Stomach (tissue), 9 donors: Measurements from ENCODE around the gene CACNA2D2. TPM values are rescaled to one million over a fixed set of nuclear protein-coding genes. Genes with fewer than 3 reads are reported as not detected.

ENCODE experiments used
- DNase-seq, 2 donors: peaks; one replicate each; pipeline versions ENCODE4 v3.0.0 to v3.0.0-alpha.2; 2013 to 2019
- H3K27ac ChIP-seq, 5 donors: fragments of 200-600 bp in 4 of 5; sonication (generic) in 4 of 5; one replicate each; pipeline ENCODE4 v1.5.1; 2013 to 2019; ENCODE audit warnings: mild to moderate bottlenecking in 1 of 5, moderate library complexity in 1 of 5
- H3K27me3 ChIP-seq, 3 donors: fragments of 200-600 bp; sonication (generic); one replicate each; pipeline ENCODE4 v1.5.1; 2017 to 2019; ENCODE audit warnings: mixed run types in 1 of 3
- H3K36me3 ChIP-seq, 4 donors: fragments of 200-600 bp; sonication (generic); 1 replicate in 3 of 4; 2 replicates in 1 of 4; pipeline ENCODE4 v1.5.1; 2016 to 2019
- H3K4me1 ChIP-seq, 4 donors: fragments of 200-600 bp; sonication (generic); one replicate each; pipeline ENCODE4 v1.5.1; 2016 to 2019
- H3K4me3 ChIP-seq, 4 donors: fragments of 200-600 bp; sonication (generic) in 3 of 4; one replicate each; pipeline ENCODE4 v1.5.1; 2016 to 2019; ENCODE audit warnings: mild to moderate bottlenecking in 1 of 4
- H3K9me3 ChIP-seq, 4 donors: fragments of 200-600 bp; sonication (generic); one replicate each; pipeline ENCODE4 v1.5.1; 2016 to 2019
- EP300 ChIP-seq: sonication (generic); formaldehyde crosslinking; IDR thresholded peaks from one replicate; pipeline ENCODE4 v1.6.1; 2017; ENCODE audit warnings: antibody characterized with exemption
- POLR2A ChIP-seq, 4 donors: fragments of 450-650 bp; IDR thresholded peaks; one replicate each; pipeline ENCODE4 v1.6.1; 2016; ENCODE audit warnings: antibody characterized with exemption in 4 of 4, control low read depth in 2 of 4, mild to moderate bottlenecking in 1 of 4, moderate library complexity in 1 of 4
- POLR2AphosphoS5 ChIP-seq, 3 donors: sonication (generic); formaldehyde crosslinking; IDR thresholded peaks; one replicate each; pipeline ENCODE4 v1.6.1; 2016; ENCODE audit warnings: antibody characterized with exemption in 3 of 3
- WGBS, 5 donors: extraction: QIAGEN DNeasy Blood & Tissue Kit in 3 of 5; methylation state at CpG; one replicate each; pipeline versions ENCODE4 v1.1.5 to v1.1.7; 2013 to 2018; 5-methylcytosine and 5-hydroxymethylcytosine counted together
- intact Hi-C: fragments of 100-400 bp; cut with DNase I; formaldehyde crosslinking; loops from one replicate; pipeline ENCODE4 v1.15.1; 2023; ENCODE audit warnings: low total_unique reads
- polyA plus RNA-seq, 3 donors: library from polyadenylated mRNA; stranded (reverse); fragments of 200-250 nt; gene quantifications; one replicate each; pipeline ENCODE4 v1.2.3, GENCODE V29; 2013
- total RNA-seq, 5 donors: library from RNA; depleted of rRNA; stranded (reverse); fragments of >200 nt; gene quantifications; one replicate each; pipeline versions ENCODE4 v1.1.0 to v1.2.3, GENCODE V29; 2014 to 2016
- TF ChIP-seq, protein P1 (sequence below), 7 experiments: fragments of 450-650 bp in 4 of 7; fragments of 200-600 bp in 3 of 7; sonication (generic) in 3 of 7; IDR thresholded peaks; one replicate each; pipeline ENCODE4 v1.5.1; 2016 to 2019; ENCODE audit warnings: antibody characterized with exemption in 7 of 7, control low read depth in 2 of 7, mild to moderate bottlenecking in 1 of 7
- donor health status: healthy with polysubstance abuse.
- donor health status: Bipolar disorder and iron deficiency.
- donor health status: healthy.

Gene CACNA2D2
- total and polyA plus RNA-seq, 8 donors, result 0.92 to 45.8 (median 1.9) TPM

DNA sequence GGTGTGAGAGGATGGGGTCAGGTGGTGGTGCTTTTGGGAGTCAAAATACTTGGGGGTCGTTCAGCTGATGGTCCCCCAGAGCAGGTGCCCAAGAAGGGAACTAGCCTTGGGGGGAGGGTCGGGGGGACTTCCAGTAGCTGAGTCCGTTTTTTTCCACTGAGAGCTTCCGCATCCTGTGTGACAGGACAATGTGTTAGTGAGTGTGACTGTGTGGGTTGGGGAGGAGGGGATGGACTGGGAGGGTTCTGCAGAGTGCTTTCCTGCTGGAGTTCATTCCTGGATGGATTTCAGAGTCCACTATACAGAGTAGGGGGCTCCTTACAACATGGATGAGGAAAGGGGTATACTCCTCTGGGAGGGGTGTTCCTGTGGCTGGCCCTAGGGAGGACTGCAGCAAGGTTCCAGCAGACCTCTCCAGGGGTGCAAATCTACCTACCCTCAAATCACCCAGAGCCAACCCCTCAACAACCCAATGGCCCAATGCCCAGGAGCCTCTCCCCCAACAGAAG, 180.3 kb downstream of the CACNA2D2 start:
- H3K4me1 ChIP-seq, result peaks cover 55 to 88% (median 75%) of the 10 kb centered on the region in 4 donors
- intact Hi-C loops, result no loop called here
- TF ChIP-seq POLR2AphosphoS5 (IDR thresholded peaks at IDR 0.05), result no peak
- TF ChIP-seq POLR2A (IDR thresholded peaks at IDR 0.05), result no peak
- TF ChIP-seq, protein P1, sequence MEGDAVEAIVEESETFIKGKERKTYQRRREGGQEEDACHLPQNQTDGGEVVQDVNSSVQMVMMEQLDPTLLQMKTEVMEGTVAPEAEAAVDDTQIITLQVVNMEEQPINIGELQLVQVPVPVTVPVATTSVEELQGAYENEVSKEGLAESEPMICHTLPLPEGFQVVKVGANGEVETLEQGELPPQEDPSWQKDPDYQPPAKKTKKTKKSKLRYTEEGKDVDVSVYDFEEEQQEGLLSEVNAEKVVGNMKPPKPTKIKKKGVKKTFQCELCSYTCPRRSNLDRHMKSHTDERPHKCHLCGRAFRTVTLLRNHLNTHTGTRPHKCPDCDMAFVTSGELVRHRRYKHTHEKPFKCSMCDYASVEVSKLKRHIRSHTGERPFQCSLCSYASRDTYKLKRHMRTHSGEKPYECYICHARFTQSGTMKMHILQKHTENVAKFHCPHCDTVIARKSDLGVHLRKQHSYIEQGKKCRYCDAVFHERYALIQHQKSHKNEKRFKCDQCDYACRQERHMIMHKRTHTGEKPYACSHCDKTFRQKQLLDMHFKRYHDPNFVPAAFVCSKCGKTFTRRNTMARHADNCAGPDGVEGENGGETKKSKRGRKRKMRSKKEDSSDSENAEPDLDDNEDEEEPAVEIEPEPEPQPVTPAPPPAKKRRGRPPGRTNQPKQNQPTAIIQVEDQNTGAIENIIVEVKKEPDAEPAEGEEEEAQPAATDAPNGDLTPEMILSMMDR (IDR thresholded peaks at IDR 0.05), result no peak
- H3K27ac ChIP-seq, result peak overlapping the region; percentile 91 to 96 (median 95)
- no peaks in the 10 kb centered on the region for H3K9me3 ChIP-seq
- WGBS, 5 donors, result 28 to 49% (median 35%) methylated on average over 4 of the region's 4 CpGs
- DNase-seq, result peak in 1 of 2 donors; percentile 75
- H3K36me3 ChIP-seq, result peaks cover 14 to 38% (median 32%) of the 10 kb centered on the region in 4 donors
- H3K4me3 ChIP-seq, result no peak overlapping the region
- no peaks in the 10 kb centered on the region for H3K27me3 ChIP-seq

DNA sequence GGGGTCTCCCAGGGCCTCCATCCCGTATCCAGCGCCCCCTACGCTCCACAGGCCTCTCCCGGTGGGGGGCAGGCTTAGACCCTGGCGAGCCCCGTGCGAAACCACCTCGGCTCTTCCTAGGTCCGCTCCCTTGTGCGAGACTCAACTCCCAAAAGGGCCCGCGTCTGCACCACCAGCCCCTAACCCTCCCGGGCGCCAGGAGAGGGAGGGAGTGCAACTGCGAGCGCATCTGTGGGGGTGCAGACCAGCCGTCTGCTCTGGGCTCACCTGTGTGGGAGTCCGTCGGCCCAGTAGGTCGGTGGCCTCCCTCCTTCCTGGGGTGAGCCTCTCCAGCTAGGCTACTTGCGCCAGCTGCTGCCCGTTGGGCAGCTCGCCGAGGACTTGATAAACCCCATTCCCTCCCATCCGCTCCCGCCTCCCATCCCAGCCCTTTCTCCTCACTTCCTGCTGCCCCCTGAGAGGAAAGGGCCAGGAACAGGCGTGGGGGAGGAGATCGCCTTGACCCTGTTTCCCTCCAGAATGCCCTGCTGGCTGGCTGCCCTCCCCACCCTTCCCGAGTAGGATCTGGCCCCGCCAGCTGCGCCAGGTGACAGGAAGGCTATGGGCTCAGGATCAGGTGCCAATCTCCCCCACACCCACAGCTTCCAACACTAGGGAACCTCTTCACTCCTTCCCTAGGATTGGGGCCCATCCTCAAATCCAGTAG, 180.9 kb downstream of the CACNA2D2 start, which contains the start of gene HYAL2:
Gene HYAL2, minus strand, starts transcription at position 360 of the 706 bp plus-strand sequence. CDS start 2,256 bp downstream, outside the sequence.
- Histone ChIP-seq H3K4me1 (peaks cover 60 to 92% (median 78%) of the 10 kb centered on the region in 4 donors), H3K4me3 (peak within 1 kb of the TSS; percentile 82 to 92 (median 86)), H3K36me3 (peaks cover 16 to 43% (median 38%) of the 10 kb centered on the region in 4 donors), H3K9me3 (no peaks in the 10 kb centered on the region), H3K27ac (peak within 1 kb of the TSS; percentile 91 to 96 (median 95)), H3K27me3 (no peaks in the 10 kb centered on the region)
- WGBS, 5 donors, result 17 to 38% (median 30%) methylated on average over 20 to 31 of the region's 31 CpGs
- DNase-seq, result peak; percentile 67 to 69
- TF ChIP-seq EP300 (no peak), POLR2A (IDR thresholded peaks at IDR 0.05) (no peak), POLR2AphosphoS5 (IDR thresholded peaks at IDR 0.05) (peak in 2 of 3 donors; percentile 11 to 60)
- TF ChIP-seq, protein P1 (IDR thresholded peaks at IDR 0.05), result no peak
- intact Hi-C loops, result no loop called here

DNA sequence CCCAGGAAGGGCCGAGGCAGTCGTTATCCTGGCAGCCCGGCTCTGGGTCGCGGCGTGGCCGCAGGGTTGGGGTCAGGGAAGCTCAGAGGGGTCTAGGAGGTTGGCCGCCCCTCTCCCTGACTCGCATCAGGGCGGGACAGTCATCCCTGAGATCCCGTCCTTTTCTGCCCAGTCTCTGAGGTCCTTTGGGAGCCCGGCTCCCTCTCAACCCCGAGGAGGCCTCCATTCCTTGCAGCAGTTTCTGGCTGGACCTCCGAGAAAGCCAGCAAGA, 181.4 kb downstream of the CACNA2D2 start:
- H3K27me3 ChIP-seq, result no peaks in the 10 kb centered on the region
- peaks cover 60 to 92% (median 78%) of the 10 kb centered on the region in 4 donors for H3K4me1 ChIP-seq
- WGBS, 5 donors, result 13 to 28% (median 15%) methylated on average over 6 to 14 of the region's 14 CpGs
- DNase-seq, result no peak
- peak overlapping the region; percentile 82 to 92 (median 86) for H3K4me3 ChIP-seq
- no peaks in the 10 kb centered on the region for H3K9me3 ChIP-seq
- intact Hi-C loops, result no loop called here
- H3K27ac ChIP-seq, result peak overlapping the region; percentile 91 to 96 (median 95)
- TF ChIP-seq, protein P1 (IDR thresholded peaks at IDR 0.05), result no peak
- TF ChIP-seq POLR2AphosphoS5 (IDR thresholded peaks at IDR 0.05), result peak in 1 of 3 donors; percentile 25
- no peak for TF ChIP-seq EP300
- TF ChIP-seq POLR2A (IDR thresholded peaks at IDR 0.05), result no peak
- H3K36me3 ChIP-seq, result peaks cover 20 to 43% (median 40%) of the 10 kb centered on the region in 4 donors

DNA sequence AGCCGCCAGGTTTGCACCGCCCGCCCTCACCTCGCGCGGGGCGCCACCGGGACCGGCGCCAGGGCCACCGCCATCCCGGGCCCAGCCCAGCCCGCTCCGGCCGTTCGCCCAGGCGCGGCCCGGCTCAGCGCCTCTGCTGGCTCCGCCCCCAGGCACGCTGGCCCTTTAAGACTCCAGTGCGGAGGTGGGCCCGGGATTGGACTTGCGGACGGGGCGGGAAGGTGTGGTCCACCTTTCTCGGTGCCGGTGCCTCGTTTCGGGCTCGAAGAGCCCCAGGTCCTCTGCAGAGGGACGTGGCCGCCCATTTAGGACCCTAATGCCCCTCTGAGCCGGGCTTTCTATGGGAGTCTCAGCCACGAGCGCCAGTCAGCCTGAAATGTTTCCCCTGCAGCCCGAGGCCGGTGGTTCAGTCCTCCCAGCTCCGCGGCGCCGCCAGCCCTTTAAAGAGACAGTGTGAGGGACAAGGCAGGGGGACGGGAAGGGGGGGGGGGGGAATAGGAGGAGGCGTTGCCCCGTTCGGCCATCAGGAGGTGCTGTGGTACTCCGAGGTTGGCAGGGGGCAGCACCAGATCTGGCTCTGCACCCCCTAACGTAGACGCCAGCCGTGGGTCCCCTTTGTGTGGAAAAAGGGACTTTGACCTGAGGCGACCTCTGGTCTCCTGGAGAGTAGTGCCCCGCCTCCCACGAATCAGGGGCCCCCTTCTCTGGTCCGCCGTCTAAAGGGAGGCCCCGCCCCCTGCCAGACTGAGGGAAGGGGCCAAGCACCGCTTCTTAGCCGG, 181.9 kb downstream of the CACNA2D2 start:
- Histone ChIP-seq H3K4me1 (peaks cover 61 to 92% (median 78%) of the 10 kb centered on the region in 4 donors), H3K4me3 (peak overlapping the region; percentile 82 to 92 (median 86)), H3K36me3 (peaks cover 23 to 44% (median 41%) of the 10 kb centered on the region in 4 donors), H3K27me3 (no peaks in the 10 kb centered on the region), H3K9me3 (no peaks in the 10 kb centered on the region), H3K27ac (peak overlapping the region; percentile 91 to 96 (median 95))
- intact Hi-C loops, result no loop called here
- 0 to 1% (median 0%) methylated on average over 32 to 59 of the region's 59 CpGs for WGBS, 5 donors
- TF ChIP-seq POLR2AphosphoS5 (IDR thresholded peaks at IDR 0.05) (peak in 2 of 3 donors; percentile 65 to 80), EP300 (no peak)
- TF ChIP-seq, protein P1 (IDR thresholded peaks at IDR 0.05), result peak in 5 of 7 experiments; percentile 21 to 59 (median 47)
- peak; percentile 92 to 96 for DNase-seq
